ENCODE results near the gene UBE2D3. TPM values are rescaled to one million over a fixed set of nuclear protein-coding genes. Genes with fewer than 3 reads are reported as not detected.

UBE2D3 gene
- total RNA-seq, 1 donor from 2014 or later = 283 TPM

GRCh38 chr4:102792361-102792936 lies 34.9 kb downstream of the UBE2D3 start:
- TF ChIP-seq CTCF (conservative IDR thresholded peaks at IDR 0.05; ENCODE audit: low read depth, low read length) = no peak
- DNase-seq (ENCODE audit: low read depth) = no peak
- no peak overlapping the region for H3K4me3 ChIP-seq (ENCODE audit: low read depth, low read length)

GRCh38 chr4:102791318-102791835 lies 36.0 kb downstream of the UBE2D3 start:
- no peak for DNase-seq (ENCODE audit: low read depth)

DNA sequence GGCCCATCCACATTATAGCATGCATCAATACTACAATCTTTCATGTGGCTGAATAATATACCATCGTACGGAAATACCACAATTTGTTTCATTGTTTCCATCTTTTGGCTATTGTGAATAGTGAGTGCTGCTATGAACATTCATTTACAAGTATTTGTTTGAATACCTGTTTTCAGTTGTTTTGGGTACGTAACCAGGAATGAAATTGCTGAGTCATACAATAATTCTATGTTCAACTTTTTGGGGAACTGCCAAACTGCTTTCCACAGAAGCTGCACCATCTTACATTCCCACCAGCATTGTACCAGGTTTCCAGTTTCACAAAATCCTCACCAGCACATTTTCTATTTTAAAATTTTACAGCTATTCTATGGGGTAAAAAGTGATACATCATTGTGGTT lies 38.0 kb downstream of the UBE2D3 start:
- TF ChIP-seq CTCF (conservative IDR thresholded peaks at IDR 0.05; ENCODE audit: low read depth, low read length) = no peak
- DNase-seq (ENCODE audit: low read depth) = no peak
- H3K4me3 ChIP-seq (ENCODE audit: low read depth, low read length) = no peak overlapping the region

More at GRCh38 chr4:102791318-102791835, 36.0 kb downstream of the UBE2D3 start:
- H3K4me3 ChIP-seq (ENCODE audit: low read depth, low read length) = no peak overlapping the region
- no peak for TF ChIP-seq CTCF (conservative IDR thresholded peaks at IDR 0.05; ENCODE audit: low read depth, low read length)

DNA sequence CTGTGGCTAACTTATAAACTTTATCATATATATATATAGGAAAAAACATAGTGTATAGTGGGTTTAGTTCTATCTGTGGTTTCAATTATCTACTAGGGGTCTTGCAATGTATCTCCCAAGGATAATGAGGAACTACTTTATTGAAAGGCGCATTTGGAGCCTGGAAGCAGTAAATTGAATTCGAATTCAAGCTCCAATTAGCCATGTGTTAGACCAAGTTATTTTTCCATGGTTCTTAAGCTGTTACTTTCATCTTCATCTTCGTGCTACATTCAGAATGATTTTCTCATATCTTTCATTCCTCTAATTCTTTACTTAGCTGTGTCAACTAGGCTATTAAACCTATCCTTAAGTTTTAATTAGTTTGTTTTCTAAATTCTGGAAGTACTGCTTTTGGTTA lies 39.4 kb downstream of the UBE2D3 start:
- TF ChIP-seq CTCF (conservative IDR thresholded peaks at IDR 0.05; ENCODE audit: low read depth, low read length) = no peak
- no peak overlapping the region for H3K4me3 ChIP-seq (ENCODE audit: low read depth, low read length)
- no peak for DNase-seq (ENCODE audit: low read depth)

GRCh38 chr4:102787096-102787881 lies 40.1 kb downstream of the UBE2D3 start:
- TF ChIP-seq CTCF (conservative IDR thresholded peaks at IDR 0.05; ENCODE audit: low read depth, low read length) = no peak
- no peak overlapping the region for H3K4me3 ChIP-seq (ENCODE audit: low read depth, low read length)
- no peak for DNase-seq (ENCODE audit: low read depth)

GRCh38 chr4:102786279-102786678 lies 41.1 kb downstream of the UBE2D3 start:
- no peak for DNase-seq (ENCODE audit: low read depth)
- H3K4me3 ChIP-seq (ENCODE audit: low read depth, low read length) = no peak overlapping the region
- no peak for TF ChIP-seq CTCF (conservative IDR thresholded peaks at IDR 0.05; ENCODE audit: low read depth, low read length)

Data from epithelial cell of proximal tubule (primary cell).